HL-60 (cell line): ENCODE results near the gene NPC2.

ENCODE experiments used
- DNase-seq, 2 experiments: peaks; one replicate each; pipeline ENCODE4 v3.0.0-alpha.2; 2010 to 2020; ENCODE audit warnings: low read depth in 1 of 2, low spot score in 1 of 2
- H3K27ac ChIP-seq: fragments of 250-450 bp; sonication (Bioruptor Pico); replicated peaks from 2 replicates; pipeline ENCODE4 v1.5.1; 2020; ENCODE audit warnings: mild to moderate bottlenecking, moderate library complexity
- H3K27me3 ChIP-seq: fragments of 250-450 bp; sonication (Bioruptor Pico); 2 replicates; pipeline ENCODE4 v1.5.1; 2021; ENCODE audit warnings: mild to moderate bottlenecking, moderate library complexity; ENCODE audit not compliant: insufficient read depth, poor library complexity, severe bottlenecking
- H3K4me3 ChIP-seq: replicated peaks from 2 replicates; pipeline ENCODE4 v1.5.1; 2011; ENCODE audit warnings: mild to moderate bottlenecking, control low read depth, low read length; ENCODE audit not compliant: insufficient read depth
- GABPA ChIP-seq: IDR thresholded peaks from 2 replicates; pipeline ENCODE4 v1.6.1; 2012; ENCODE audit warnings: low read depth
- POLR2AphosphoS5 ChIP-seq: IDR thresholded peaks from 2 replicates; pipeline ENCODE4 v1.6.1; 2012; ENCODE audit warnings: low read depth
- SPI1 ChIP-seq: IDR thresholded peaks from 2 replicates; pipeline ENCODE4 v1.6.1; 2012; ENCODE audit warnings: low read depth, mild to moderate bottlenecking, borderline replicate concordance
- TF ChIP-seq, protein P1 (sequence below): IDR thresholded peaks from 2 replicates; pipeline ENCODE4 v1.6.1; 2012; ENCODE audit warnings: low read depth; ENCODE audit not compliant: insufficient replicate concordance
- TF ChIP-seq, protein P2 (sequence below): IDR thresholded peaks from one replicate; pipeline ENCODE4 v1.5.1; 2011; ENCODE audit warnings: low read length, control low read depth, inconsistent platforms; ENCODE audit not compliant: insufficient read depth

Gene NPC2

DNA sequence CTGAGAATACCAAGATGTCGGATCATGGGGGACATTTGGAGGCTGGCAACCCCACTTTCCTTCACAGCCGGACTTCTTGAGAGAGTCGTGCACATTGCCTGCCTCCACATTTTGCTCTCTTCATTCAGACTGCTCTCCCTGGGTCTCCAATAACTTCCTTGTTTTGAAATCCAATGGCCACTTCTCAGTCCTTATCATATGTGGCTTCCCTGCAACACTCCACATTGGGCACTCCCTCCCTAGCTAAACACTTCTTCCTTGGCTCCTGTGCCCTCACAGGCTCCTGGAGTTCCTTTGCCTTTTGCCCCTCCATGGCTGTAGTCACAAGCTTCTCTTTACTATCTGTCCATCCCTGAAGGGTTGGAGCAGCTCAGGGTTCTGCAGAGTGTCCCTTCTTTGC, 30.1 kb downstream of the NPC2 start:
- DNase-seq: no peak
- no peak overlapping the region for H3K4me3 ChIP-seq
- TF ChIP-seq SPI1 (no peak), GABPA (no peak), POLR2AphosphoS5 (no peak)
- TF ChIP-seq, protein P1, sequence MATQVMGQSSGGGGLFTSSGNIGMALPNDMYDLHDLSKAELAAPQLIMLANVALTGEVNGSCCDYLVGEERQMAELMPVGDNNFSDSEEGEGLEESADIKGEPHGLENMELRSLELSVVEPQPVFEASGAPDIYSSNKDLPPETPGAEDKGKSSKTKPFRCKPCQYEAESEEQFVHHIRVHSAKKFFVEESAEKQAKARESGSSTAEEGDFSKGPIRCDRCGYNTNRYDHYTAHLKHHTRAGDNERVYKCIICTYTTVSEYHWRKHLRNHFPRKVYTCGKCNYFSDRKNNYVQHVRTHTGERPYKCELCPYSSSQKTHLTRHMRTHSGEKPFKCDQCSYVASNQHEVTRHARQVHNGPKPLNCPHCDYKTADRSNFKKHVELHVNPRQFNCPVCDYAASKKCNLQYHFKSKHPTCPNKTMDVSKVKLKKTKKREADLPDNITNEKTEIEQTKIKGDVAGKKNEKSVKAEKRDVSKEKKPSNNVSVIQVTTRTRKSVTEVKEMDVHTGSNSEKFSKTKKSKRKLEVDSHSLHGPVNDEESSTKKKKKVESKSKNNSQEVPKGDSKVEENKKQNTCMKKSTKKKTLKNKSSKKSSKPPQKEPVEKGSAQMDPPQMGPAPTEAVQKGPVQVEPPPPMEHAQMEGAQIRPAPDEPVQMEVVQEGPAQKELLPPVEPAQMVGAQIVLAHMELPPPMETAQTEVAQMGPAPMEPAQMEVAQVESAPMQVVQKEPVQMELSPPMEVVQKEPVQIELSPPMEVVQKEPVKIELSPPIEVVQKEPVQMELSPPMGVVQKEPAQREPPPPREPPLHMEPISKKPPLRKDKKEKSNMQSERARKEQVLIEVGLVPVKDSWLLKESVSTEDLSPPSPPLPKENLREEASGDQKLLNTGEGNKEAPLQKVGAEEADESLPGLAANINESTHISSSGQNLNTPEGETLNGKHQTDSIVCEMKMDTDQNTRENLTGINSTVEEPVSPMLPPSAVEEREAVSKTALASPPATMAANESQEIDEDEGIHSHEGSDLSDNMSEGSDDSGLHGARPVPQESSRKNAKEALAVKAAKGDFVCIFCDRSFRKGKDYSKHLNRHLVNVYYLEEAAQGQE: no peak
- TF ChIP-seq, protein P2, sequence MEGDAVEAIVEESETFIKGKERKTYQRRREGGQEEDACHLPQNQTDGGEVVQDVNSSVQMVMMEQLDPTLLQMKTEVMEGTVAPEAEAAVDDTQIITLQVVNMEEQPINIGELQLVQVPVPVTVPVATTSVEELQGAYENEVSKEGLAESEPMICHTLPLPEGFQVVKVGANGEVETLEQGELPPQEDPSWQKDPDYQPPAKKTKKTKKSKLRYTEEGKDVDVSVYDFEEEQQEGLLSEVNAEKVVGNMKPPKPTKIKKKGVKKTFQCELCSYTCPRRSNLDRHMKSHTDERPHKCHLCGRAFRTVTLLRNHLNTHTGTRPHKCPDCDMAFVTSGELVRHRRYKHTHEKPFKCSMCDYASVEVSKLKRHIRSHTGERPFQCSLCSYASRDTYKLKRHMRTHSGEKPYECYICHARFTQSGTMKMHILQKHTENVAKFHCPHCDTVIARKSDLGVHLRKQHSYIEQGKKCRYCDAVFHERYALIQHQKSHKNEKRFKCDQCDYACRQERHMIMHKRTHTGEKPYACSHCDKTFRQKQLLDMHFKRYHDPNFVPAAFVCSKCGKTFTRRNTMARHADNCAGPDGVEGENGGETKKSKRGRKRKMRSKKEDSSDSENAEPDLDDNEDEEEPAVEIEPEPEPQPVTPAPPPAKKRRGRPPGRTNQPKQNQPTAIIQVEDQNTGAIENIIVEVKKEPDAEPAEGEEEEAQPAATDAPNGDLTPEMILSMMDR: no peak
- H3K27ac ChIP-seq: no peak overlapping the region
- H3K27me3 ChIP-seq: no peaks in the 10 kb centered on the region

DNA sequence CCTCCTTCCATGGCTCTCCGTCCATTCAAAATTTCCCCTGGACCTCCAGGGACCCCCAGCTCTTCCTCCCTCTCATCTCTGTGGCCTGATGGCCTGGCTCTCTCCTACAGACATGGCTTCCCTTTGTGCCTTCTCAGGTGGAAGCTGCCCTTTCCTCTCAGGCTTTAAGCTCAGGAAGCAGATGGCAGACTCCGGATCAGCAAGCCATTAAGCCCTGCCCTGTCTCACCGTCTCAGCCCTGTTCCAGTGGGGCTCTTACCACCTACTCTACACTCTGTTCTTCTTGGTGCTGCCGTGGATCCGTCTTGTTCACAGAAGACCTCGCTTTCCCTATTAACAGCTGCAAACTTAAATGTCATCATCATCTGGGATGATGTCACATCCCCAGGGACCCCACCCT, 33.1 kb downstream of the NPC2 start:
- no peak overlapping the region for H3K27ac ChIP-seq
- no peaks in the 10 kb centered on the region for H3K27me3 ChIP-seq
- DNase-seq: no peak
- TF ChIP-seq SPI1 (no peak), GABPA (no peak), POLR2AphosphoS5 (no peak)
- TF ChIP-seq, protein P2: no peak
- TF ChIP-seq, protein P1: no peak
- H3K4me3 ChIP-seq: no peak overlapping the region

DNA sequence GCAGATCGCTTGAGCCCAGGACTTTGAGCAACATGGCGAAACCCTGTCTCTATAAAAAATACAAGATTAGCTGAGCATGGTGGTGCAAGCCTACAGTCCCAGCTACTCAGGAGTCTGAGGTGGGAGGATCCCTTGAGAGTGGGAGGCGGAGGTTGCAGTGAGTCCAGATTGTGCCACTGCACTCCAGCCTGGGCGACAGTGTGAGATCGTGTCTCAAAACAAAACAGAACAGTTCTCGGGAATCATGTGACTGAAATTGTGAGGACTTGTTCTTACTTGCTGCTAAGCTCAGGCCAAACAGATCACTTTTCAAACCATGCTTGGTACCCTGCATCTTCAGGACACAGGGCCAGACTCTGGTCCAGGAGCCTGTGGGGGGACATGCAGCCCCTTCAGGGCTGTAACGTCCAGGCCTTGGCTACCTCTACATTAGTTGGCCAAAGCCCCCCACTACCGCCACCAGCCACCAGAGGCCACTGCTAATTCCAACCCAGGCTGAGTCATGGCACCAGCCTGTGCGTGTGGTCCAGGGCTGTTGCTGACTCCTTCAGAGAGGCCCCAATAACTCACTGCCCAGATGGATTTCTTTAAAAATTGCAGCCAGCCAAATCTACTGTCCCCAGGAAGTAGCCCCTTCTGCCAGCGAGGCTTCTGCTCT, 33.7 kb downstream of the NPC2 start:
- TF ChIP-seq, protein P1: no peak
- TF ChIP-seq, protein P2: peak; percentile 30
- Histone ChIP-seq H3K27me3 (no peaks in the 10 kb centered on the region), H3K4me3 (no peak overlapping the region), H3K27ac (no peak overlapping the region)
- DNase-seq: peak in 1 of 2 experiments; percentile 9
